Epithelial cell of prostate (primary cell): ENCODE measurements around the gene PEX5L.

Source experiments
- DNase-seq: peaks from one replicate; pipeline ENCODE4 v3.0.0-alpha.2; 2011; ENCODE audit warnings: low read depth, low spot score
- H3K27ac ChIP-seq: fragments of 450-650 bp; 2 replicates; pipeline ENCODE4 v1.5.1; 2017; ENCODE audit warnings: mild to moderate bottlenecking

PEX5L gene

DNA sequence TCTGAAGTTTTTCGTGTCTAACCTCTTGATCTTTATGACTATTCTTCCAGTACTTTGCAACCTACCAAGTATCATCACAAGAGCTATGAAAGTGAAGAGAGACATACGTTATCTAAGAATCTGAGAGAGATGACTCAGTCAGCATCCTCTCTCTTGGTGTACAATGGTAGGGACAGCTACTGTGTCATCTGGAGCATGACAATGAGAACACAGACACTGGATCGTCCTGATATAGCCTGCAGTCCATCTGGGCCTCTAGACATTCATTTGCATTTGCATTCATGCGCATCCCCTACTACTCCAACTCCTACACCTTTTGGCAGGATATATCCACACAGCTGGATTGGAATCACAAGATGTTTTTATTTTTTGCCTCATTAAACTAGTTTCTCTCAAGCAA lies 115.2 kb downstream of the PEX5L start:
- H3K27ac ChIP-seq = no peak overlapping the region
- no peak for DNase-seq

DNA sequence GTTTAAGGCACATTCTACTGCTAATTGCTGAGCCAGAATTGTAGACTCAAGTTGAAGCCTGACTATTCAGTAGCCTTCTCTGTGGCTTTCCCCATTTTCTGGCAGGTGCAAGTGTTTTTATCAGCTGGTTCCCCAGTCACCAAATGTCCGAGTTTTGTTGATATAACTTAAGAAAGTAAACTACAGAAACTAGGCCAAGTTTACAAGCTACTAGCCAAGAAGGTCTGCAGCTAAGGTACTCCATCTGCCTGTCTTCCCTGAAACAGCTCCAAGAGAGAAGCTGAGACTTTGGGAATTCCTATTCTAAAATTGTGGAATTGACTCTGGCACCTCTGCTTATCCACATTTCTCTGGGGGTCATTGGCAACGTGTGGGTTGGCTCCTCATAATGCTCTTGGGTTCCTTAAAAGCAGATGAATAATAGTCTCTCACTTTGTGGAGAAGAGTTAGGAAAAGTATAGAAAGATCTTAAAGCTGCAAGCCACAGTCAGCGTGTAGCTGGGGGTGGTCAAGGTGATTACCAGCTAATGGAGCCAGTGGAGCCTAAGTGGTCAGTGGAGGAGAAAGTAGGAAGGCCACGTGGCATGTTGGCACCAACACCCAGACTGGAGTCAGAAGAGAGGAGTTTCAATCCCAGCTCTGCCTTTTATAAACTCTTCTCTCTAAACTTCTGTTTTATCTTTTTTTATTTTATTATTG lies 128.8 kb downstream of the PEX5L start:
- no peak overlapping the region for H3K27ac ChIP-seq

DNA sequence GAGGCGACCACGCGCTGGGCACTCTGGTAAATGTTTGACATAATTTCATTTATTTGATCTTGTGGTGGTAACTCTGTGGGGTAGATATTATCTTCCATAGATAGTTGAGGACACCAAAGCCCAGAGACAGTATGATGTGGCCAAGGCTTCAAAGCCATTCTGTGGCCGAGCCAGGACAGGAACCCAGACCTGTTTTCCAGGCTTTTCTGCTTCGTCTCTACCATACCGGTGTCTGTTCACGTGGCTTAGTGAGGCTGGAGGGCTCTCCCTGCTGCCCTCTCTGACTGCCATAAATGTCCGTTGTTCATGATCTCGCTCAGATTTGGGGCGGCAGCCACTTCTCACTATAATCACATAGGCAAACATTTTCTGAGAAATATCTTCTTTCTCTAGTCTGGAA lies 134.7 kb downstream of the PEX5L start:
- DNase-seq = no peak
- H3K27ac ChIP-seq = no peak overlapping the region

More for the DNA sequence above, 128.8 kb downstream of the PEX5L start:
- no peak for DNase-seq

DNA sequence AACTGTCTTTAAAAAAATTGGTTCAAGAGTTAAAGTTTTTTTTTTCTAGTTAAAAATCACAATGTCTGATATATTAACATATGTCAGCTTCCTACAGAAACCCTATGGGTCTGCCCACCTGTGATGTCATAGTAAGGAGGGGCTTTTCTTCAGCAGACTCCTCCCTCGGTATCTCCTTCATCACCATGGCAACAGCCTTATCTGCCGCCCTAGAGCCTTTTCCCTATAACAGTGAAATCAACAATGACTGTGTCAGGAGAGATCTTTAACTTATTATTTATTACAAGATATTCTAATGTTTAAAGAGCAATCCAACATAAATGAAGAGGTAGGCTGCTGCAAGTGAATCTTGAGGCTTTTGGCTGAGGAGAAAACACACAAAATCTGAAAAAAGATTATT lies 138.7 kb downstream of the PEX5L start:
- DNase-seq = no peak
- no peak overlapping the region for H3K27ac ChIP-seq

DNA sequence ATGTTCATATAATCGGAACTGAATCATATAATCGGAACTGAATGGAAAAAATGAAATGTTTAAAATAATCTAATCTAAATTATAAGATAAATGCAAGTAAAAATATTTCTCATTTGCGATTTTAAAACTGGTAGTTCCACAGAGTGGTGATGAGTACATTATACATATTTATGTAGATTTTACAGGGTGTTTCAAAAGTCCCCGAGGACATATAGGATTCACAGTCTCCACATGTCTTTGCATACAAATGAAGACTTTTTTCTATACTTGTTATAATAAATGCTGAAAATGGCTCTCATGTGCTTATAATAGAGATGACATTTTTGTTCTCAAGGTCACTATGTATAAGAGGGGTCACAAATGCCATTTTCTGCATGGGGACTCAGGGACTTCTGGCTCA lies 139.5 kb downstream of the PEX5L start:
- DNase-seq = no peak
- H3K27ac ChIP-seq = no peak overlapping the region

DNA sequence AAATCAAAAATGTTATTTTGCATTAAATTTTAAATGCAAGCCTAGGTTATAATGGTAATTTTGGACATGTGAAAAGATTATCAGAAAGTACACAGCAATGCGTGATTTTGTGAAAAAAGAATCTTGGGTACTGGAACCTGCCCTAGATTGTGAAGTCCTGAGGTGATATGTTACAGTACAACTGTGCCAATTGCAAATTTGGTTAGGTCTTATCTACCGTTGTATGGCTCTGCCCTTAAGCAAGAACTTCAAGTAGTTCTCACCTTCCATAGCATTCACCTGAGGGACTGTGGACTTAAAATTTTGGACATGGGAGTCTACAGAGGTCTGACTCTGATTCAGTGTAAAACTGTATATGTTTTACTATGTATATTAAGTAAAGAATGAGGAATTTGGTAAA lies 140.2 kb downstream of the PEX5L start:
- H3K27ac ChIP-seq = no peak overlapping the region
- DNase-seq = no peak

DNA sequence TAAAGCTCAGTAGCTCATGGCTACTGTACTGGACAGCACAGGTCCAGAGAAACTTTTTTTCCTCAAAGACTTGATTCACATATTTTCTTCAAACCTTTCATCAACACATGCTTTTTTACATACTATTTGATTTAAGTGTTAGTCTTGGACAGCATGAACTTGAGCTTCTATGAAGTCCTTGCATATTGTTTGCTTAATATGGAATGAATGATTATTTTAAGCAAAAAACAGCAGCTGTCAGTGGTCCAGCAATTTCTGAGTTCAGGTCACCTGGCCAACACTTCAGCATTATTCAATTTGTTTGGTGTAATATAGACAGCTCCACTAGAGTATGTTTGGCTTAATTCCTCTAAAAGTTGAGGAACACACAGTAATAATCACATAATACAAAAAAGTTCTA lies 141.4 kb downstream of the PEX5L start:
- H3K27ac ChIP-seq = no peak overlapping the region
- DNase-seq = no peak

DNA sequence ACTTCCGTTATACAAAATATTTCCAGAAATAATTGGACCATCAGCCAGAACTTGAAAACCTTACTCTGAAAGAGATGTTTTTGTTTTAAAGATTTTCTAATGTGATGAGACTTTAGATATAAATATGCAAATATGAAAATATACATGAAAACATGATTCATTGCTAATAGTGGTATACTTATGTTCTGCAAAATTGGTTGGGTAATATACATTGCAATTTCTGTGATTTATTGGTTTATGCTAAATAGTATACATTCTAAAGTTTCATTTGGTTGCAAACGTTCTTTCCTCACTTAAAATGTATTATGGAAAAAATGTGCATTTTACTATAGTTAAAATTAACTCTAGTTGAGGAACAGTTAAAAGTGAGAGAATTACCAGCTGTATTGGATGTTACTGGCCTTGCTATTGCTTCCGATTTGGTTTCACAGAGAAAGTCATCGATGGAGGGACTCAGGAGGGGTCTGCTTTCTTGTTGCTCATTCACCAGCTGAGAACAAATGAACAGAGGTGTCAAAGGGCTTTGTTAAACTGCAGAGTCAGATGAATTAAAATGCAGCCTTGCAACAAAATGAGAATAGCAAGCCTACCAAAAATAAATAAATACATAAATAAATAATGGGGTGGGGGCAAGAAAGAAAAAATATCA lies 149.3 kb downstream of the PEX5L start:
- no peak overlapping the region for H3K27ac ChIP-seq
- no peak for DNase-seq

DNA sequence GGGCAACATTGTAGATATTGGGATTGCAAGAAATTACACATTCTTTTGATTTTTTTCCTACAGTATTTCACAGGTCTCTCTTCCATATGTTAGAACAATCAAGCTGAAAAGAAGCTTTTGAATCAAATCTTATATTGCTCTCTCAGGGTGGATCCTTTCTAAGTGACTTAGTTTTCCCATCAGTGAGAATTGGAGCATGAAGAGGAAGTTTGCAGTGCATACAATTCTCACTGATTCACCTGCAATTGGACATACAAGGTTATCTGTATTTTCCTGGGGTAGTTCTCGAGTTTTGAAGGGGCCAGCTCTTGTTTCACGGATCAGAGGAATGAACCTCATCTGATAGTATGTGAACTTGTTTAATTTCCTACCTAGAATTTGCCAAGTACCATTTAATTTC lies 150.8 kb downstream of the PEX5L start:
- no peak overlapping the region for H3K27ac ChIP-seq
- no peak for DNase-seq

DNA sequence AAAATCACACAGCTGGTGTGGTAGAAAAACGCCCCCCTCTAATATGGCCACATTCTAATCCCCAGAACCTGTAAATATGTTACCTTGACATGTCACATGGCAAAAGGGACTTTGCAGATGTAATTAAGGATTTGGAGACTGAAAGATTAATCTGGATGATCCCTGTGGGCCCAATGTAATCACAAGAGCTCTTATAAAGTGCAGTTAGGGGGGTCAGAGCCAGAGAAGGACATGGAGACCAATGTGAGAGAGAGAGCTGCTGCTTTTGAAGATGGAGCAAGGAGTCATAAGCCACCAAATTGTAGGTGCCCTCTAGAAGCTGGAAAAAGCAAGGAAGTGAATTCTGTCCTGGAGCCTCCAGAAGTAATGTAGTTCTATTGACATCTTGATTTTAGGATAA lies 152.6 kb downstream of the PEX5L start:
- no peak for DNase-seq
- no peak overlapping the region for H3K27ac ChIP-seq

DNA sequence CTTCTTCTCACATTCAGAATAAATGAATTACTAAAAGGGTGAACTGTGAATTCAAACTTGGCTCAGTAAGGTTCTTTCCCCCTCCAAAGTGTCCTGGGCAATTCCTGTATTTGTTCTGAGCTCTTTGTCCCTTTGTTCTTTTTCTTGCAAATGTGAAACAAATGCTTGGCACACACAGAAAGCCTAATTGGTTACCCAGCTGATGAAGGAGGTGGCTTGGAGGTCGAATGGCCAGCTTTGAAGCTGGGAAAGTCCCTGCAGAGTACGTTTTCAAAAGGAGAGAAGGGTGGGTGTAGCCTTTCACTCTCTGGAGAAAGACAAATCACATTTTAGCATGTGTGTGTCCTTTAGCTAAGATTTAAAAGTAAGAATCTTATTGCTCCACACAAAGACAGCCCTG lies 154.4 kb downstream of the PEX5L start:
- no peak for DNase-seq
- H3K27ac ChIP-seq = no peak overlapping the region

DNA sequence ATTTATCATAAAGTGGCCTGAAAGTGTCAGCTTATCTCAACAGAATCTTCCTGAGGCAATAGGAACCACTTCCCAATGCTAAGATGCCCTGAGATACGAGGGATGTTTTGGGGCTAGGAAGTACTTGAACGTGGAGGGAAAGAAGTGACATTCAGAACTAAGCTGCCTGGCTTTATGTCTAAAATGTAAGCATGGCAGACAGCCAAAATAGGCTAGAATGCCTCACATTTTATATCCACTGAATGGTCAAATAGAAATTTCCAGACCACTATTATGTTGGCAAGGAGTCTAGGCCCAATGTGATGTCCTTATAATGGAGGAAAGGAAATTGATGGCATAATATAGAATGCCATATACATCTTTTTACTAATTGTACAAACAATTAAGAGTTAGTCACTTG lies 154.9 kb downstream of the PEX5L start:
- no peak for DNase-seq
- no peak overlapping the region for H3K27ac ChIP-seq

DNA sequence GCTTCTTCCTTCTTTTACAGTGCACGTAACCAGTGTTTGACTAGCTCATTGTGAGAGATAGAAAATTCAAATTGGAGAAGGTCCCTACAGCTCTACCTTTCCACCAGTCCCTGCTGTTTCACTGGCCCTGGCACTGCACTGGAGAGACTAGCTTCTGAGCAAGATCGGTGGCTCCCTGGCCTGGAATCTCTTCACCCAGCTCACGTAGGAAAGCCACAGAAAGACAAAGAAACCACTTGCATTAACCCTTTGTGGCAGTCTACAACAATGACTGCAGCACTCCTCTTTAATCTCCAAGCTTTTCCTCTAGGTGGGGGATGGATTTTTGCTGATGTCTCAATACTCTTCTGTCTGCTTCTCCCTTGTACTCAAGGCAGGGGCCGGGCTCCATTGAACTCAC lies 155.9 kb downstream of the PEX5L start:
- no peak overlapping the region for H3K27ac ChIP-seq

DNA sequence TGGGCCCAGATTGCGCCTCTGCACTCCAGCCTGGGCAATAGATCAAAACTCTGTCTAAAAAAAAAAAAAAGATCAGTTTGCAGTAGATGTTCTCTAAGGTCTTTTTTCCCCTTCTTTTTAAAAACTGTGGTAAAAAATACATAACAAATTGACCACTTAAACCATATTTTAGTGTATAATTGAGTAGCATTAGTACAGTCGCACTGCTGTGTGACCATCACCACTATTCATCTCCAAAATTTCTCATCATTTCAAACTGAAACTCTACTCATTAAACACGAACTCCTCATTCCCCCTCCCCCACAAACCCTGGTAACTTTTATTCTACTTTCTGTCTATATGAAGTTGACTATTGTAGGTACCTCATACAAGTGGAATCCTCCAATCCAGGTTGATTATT lies 160.3 kb downstream of the PEX5L start:
- no peak overlapping the region for H3K27ac ChIP-seq
- DNase-seq = no peak

More for the DNA sequence above, 155.9 kb downstream of the PEX5L start:
- no peak for DNase-seq

DNA sequence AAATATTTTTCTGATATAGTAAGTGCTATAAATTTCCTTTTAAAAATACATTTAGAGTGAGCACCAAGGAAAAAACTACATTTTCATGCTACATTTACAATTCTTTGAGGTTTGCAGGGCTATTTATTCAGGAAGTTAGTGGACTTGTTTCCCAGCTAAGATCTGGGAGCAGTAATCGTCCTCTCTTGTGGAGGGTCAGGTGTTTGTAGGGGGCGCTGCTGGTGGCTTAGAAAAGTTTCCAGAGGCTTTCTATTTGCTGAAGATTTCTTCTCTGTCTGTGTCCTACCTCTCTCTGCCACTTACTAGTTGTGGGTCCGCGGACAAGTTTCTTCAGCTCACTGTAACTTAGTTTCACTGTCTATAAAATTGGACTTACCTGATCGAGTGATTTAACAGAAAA lies 163.9 kb downstream of the PEX5L start:
- H3K27ac ChIP-seq = no peak overlapping the region
- no peak for DNase-seq

DNA sequence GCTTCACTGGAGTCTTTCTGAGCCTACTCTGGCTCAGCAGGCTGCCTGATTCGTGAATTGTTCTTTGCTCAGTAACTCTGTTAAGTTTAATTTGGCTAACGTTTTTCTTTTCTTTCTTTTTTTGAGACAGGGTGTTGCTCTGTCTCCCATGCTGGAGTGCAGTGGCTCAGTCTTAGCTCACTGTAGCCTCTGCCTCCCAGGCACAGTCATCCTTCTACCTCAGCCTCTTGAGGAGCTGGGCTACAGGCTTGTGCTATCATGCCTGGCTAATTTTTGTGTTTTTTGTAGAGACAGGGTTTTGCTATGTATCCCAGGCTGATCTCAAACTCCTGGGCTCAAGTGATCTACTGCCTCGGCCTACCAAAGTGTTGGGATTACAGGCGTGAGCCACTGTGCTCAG lies 165.0 kb downstream of the PEX5L start:
- DNase-seq = no peak
- H3K27ac ChIP-seq = no peak overlapping the region

DNA sequence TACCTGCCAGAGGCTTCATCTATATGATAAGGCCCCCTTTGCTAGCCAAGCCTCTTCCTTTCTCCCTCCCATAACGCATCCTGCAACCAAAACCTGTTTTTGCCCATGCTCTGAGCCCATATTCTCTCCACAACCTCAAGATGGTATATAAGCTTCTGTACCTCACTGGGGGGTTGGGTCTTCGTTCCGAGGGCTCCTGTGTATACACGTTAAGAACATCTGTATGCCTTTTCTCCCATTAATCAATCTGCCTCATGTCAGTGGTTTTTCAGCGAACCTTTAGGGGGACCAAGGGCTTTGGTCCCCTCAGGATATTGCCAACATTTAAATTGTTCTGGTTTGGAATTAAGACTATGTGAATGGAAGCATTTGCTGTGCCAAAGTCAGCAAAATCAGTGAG lies 168.0 kb downstream of the PEX5L start:
- no peak overlapping the region for H3K27ac ChIP-seq
- DNase-seq = no peak

DNA sequence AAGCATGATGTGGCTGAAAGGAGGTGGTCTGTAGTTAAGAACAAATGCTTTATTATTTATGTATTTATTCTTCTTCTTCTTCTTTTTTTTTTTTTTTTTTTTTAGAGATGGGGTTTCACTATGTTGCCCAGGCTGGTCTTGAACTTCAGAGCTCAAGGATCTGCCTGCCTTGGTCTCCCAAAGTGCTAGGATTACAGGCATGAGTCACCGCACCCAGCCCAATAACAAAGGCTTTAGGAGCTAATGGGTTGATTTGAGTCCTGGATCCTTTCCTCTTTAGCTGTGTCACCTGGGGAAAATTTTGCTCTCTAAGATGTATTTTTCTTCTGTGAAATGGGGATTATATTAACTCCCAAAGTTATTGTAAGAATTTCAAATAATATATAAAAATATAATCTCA lies 168.8 kb downstream of the PEX5L start:
- no peak for DNase-seq
- H3K27ac ChIP-seq = no peak overlapping the region

DNA sequence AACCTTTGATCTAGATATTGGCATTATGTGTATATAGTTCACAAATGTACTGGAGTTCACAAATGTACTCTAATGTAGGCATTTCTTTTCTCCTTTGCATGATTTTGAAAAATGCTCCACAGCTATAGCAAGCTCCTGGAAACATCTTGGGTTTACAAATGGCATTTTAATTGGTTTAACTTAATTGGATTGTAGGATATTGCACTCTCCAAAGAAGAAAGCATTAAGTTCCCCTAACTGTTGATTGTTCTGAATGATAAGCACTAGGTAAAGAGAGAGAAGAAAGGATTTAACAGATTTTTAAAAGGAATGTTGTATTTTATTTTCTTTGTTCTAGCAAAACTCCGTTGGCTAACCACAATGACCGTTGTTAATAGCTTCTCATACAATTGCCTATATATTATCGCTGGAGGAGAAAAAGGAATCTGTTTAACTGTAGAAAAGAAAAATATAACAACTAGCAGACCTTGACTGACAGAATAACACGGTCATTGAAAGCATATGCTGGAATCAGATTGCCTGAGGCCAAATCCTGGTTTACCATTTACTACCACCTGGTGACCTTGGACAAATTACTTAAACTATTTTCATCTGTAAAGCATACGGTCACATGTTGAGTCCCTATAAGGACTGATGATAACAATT lies 170.8 kb downstream of the PEX5L start:
- no peak overlapping the region for H3K27ac ChIP-seq
- no peak for DNase-seq

DNA sequence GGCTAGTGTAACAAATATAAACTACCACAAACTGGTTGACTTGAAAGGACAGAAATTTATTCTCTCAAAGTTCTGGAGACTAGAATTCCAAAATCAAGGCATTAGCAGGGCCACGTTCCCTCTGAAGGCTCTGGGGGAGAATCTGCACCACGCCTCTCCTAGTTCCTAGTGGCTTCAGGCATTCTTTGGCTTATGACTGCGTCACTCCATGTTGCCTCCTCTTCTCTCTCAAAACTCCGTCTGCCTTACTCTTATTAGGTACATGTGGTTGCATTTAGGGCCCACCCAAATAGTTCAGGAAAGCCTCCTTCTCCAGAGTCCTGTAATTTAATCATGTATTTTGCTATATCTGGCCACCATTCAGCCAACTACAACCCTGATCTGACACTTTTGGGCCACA lies 174.8 kb downstream of the PEX5L start:
- no peak for DNase-seq
- no peak overlapping the region for H3K27ac ChIP-seq

DNA sequence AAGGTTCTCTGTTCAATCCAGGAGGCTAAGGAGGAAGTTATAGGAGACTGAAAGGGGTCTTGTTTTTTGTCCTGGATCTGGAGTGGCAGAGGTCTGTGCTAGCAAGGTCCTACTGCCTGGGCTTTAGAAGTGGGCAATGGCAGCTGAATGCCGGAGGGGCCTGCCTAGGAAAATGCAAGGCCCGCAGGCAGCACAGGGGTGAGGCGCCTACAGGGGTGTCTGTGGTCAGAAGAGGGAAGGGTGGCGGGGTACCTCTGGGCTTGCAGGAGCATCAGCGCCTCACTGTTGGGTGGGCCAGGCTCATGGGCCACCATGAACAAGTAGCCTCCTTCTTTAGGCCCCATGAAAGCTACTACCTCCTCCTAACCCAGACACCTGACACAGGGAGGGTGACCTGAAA lies 175.4 kb downstream of the PEX5L start:
- no peak for DNase-seq
- no peak overlapping the region for H3K27ac ChIP-seq
